Stimulated activated CD8-positive, alpha-beta memory T cell treated with anti-CD3 and anti-CD28 coated beads, Interleukin-15, amount 100 ng/mL, for 24 hours (primary cell): ENCODE data around the gene CCDC134.
A peak's percentile ranks its signal among the peaks of the same experiment; 100 is the strongest.

ENCODE experiments used
- DNase-seq: peaks from one replicate; pipeline ENCODE4 v3.0.0-alpha.2; 2020; ENCODE audit warnings: low read depth

CCDC134 gene

GRCh38 chr22:41787331-41787730 is 13.1 kb upstream of the CCDC134 start:
- DNase-seq, result no peak

GRCh38 chr22:41793871-41794270 is 6.6 kb upstream of the CCDC134 start:
- DNase-seq, result no peak

GRCh38 chr22:41798736-41799135 is 1.7 kb upstream of the CCDC134 start:
- no peak for DNase-seq

- peak; percentile 15 for DNase-seq
These were observed 762 bp upstream of the CCDC134 start for GRCh38 chr22:41799486-41800347.

GRCh38 chr22:41801147-41801819 is 804 bp downstream of the CCDC134 start:
- no peak for DNase-seq

- no peak for DNase-seq
These were observed 1.4 kb downstream of the CCDC134 start for GRCh38 chr22:41801886-41802285.

- DNase-seq, result no peak
These were observed 5.2 kb downstream of the CCDC134 start for GRCh38 chr22:41805639-41806038.

GRCh38 chr22:41808400-41808799 is 7.9 kb downstream of the CCDC134 start:
- no peak for DNase-seq

GRCh38 chr22:41810022-41810421 is 9.5 kb downstream of the CCDC134 start:
- DNase-seq, result no peak

- DNase-seq, result no peak
These were observed 12.5 kb downstream of the CCDC134 start for GRCh38 chr22:41812805-41813545.

GRCh38 chr22:41813726-41814410 is 13.4 kb downstream of the CCDC134 start:
- DNase-seq, result no peak

GRCh38 chr22:41815716-41816115 is 15.2 kb downstream of the CCDC134 start:
- DNase-seq, result no peak

GRCh38 chr22:41816241-41816640 is 15.8 kb downstream of the CCDC134 start:
- no peak for DNase-seq

- no peak for DNase-seq
These were observed 16.4 kb downstream of the CCDC134 start for GRCh38 chr22:41816871-41817270.

- no peak for DNase-seq
These were observed 17.5 kb downstream of the CCDC134 start for GRCh38 chr22:41818011-41818410.

- no peak for DNase-seq
These were observed 18.1 kb downstream of the CCDC134 start for GRCh38 chr22:41818596-41818995.

GRCh38 chr22:41819257-41819656 is 18.8 kb downstream of the CCDC134 start:
- no peak for DNase-seq

GRCh38 chr22:41820447-41820846 is 20.0 kb downstream of the CCDC134 start:
- DNase-seq, result no peak

- DNase-seq, result no peak
These were observed 21.2 kb downstream of the CCDC134 start for GRCh38 chr22:41821471-41822316.

- DNase-seq, result no peak
These were observed 22.0 kb downstream of the CCDC134 start for GRCh38 chr22:41822317-41823057.
